IMR-90 (cell line): ENCODE results near the gene KMT5C. TPM values are rescaled to one million over a fixed set of nuclear protein-coding genes. Genes with fewer than 3 reads are reported as not detected.

ENCODE experiments used
- ATAC-seq: fragments of 200-7000 bp; cut with Tn5 transposase; 2 replicates; pipeline ENCODE4 v1.9.1; 2020; ENCODE audit warnings: low read depth, mild to moderate bottlenecking, moderate library complexity
- BruUV-seq: library from RNA; stranded (reverse); fragments of 400-500 nt; replicated peaks from 2 replicates; lab custom pipeline; 2021; lab: Mats Ljungman, UMichigan
- CTCF ChIA-PET: fragments of 300-600 bp; formaldehyde crosslinking; extraction: SDS; loops from one replicate; lab custom pipeline; 2021; ENCODE audit warnings: antibody characterized with exemption; lab: Yijun Ruan, JAX
- POLR2A ChIA-PET: fragments of 300-600 bp; sonication (Branson Sonifier 250); formaldehyde crosslinking; loops from one replicate; lab custom pipeline; 2022; ENCODE audit warnings: antibody characterized with exemption; ENCODE audit not compliant: unreplicated experiment; lab: Charles Lee
- DNase-seq: peaks from one replicate; pipeline ENCODE4 v3.0.0; 2013
- H2AFZ ChIP-seq: replicated peaks from 2 replicates; pipeline ENCODE3; 2013; ENCODE audit warnings: low read length, mild to moderate bottlenecking; ENCODE audit not compliant: poor library complexity
- H2AK5ac ChIP-seq: 2 replicates; pipeline ENCODE4 v1.6.1; 2013; ENCODE audit warnings: low read depth, low read length, inconsistent platforms
- H2AK9ac ChIP-seq: replicated peaks from 2 replicates; pipeline ENCODE3; 2013; ENCODE audit warnings: mild to moderate bottlenecking, low read depth, low read length, moderate library complexity; ENCODE audit not compliant: poor library complexity
- H2BK120ac ChIP-seq: 2 replicates; pipeline ENCODE4 v1.6.1; 2013; ENCODE audit warnings: low read depth, low read length, inconsistent platforms
- H2BK15ac ChIP-seq: 3 replicates; pipeline ENCODE4 v1.6.1; 2013; ENCODE audit warnings: low read depth, low read length, inconsistent platforms
- H2BK20ac ChIP-seq: 2 replicates; pipeline ENCODE4 v1.6.1; 2013; ENCODE audit warnings: low read depth, mild to moderate bottlenecking, inconsistent platforms, low read length, moderate library complexity
- H2BK5ac ChIP-seq: 2 replicates; pipeline ENCODE4 v1.6.1; 2013; ENCODE audit warnings: mild to moderate bottlenecking, low read depth, low read length, inconsistent platforms; ENCODE audit not compliant: poor library complexity, severe bottlenecking
- H3K14ac ChIP-seq: replicated peaks from 2 replicates; pipeline ENCODE4 v1.6.1; 2013; ENCODE audit warnings: low read depth, low read length, inconsistent platforms
- H3K18ac ChIP-seq: 2 replicates; pipeline ENCODE4 v1.6.1; 2013; ENCODE audit warnings: low read depth, low read length, control low read depth
- H3K23ac ChIP-seq: 2 replicates; pipeline ENCODE4 v1.6.1; 2013; ENCODE audit warnings: low read depth, low read length, inconsistent platforms
- H3K27ac ChIP-seq: 2 replicates; pipeline ENCODE4 v1.5.1; 2013; ENCODE audit warnings: mild to moderate bottlenecking, control low read depth, low read length; ENCODE audit not compliant: insufficient read depth
- H3K27me3 ChIP-seq: 2 replicates; pipeline ENCODE4 v1.6.1; 2013; ENCODE audit warnings: low read length; ENCODE audit not compliant: control insufficient read depth, insufficient read depth
- H3K36me3 ChIP-seq: 2 replicates; pipeline ENCODE4 v1.6.1; 2013; ENCODE audit warnings: low read length, mixed read lengths; ENCODE audit not compliant: control insufficient read depth, insufficient read depth
- H3K4ac ChIP-seq: 2 replicates; pipeline ENCODE4 v1.6.1; 2013; ENCODE audit warnings: low read depth, low read length, inconsistent platforms
- H3K4me1 ChIP-seq: 2 replicates; pipeline ENCODE4 v1.6.1; 2013; ENCODE audit warnings: low read length, mixed read lengths; ENCODE audit not compliant: control insufficient read depth, insufficient read depth
- H3K4me2 ChIP-seq: 2 replicates; pipeline ENCODE4 v1.6.1; 2013; ENCODE audit warnings: low read depth, mild to moderate bottlenecking, control low read depth, low read length, moderate library complexity
- H3K4me3 ChIP-seq: 2 replicates; pipeline ENCODE4 v1.5.1; 2013; ENCODE audit warnings: low read depth, mild to moderate bottlenecking, control low read depth, low read length, moderate library complexity; ENCODE audit not compliant: insufficient read depth
- H3K56ac ChIP-seq: 2 replicates; pipeline ENCODE4 v1.6.1; 2013; ENCODE audit warnings: low read length, inconsistent platforms; ENCODE audit not compliant: insufficient read depth; ENCODE audit errors: extremely low read depth
- H3K79me1 ChIP-seq, 2 experiments: 2 replicates each; pipeline ENCODE4 v1.6.1; 2013; ENCODE audit warnings: low read length in 2 of 2, inconsistent platforms in 1 of 2, low read depth in 1 of 2
- H3K9ac ChIP-seq: 2 replicates; pipeline ENCODE4 v1.6.1; 2013; ENCODE audit warnings: low read depth, low read length, control low read depth
- H3K9me1 ChIP-seq: 2 replicates; pipeline ENCODE4 v1.6.1; 2013; ENCODE audit warnings: low read length, inconsistent platforms; ENCODE audit not compliant: insufficient read depth
- H3K9me3 ChIP-seq: 2 replicates; pipeline ENCODE4 v1.6.1; 2013; ENCODE audit warnings: low read length; ENCODE audit not compliant: control insufficient read depth, insufficient read depth
- H4K20me1 ChIP-seq: 2 replicates; pipeline ENCODE4 v1.6.1; 2013; ENCODE audit warnings: low read length, inconsistent platforms; ENCODE audit not compliant: insufficient read depth
- H4K5ac ChIP-seq: 2 replicates; pipeline ENCODE4 v1.6.1; 2013; ENCODE audit warnings: mild to moderate bottlenecking, low read depth, low read length, control low read depth
- H4K8ac ChIP-seq, 2 experiments: 2 replicates each; pipeline ENCODE4 v1.6.1; 2013; ENCODE audit warnings: low read depth in 2 of 2, low read length in 2 of 2, control low read depth in 1 of 2, inconsistent platforms in 1 of 2
- H4K91ac ChIP-seq: 2 replicates; pipeline ENCODE4 v1.6.1; 2013; ENCODE audit warnings: low read depth, low read length, inconsistent platforms; ENCODE audit not compliant: insufficient read depth
- BHLHE40 ChIP-seq: fragments of 150-350 bp; IDR thresholded peaks from 2 replicates; pipeline ENCODE4 v1.6.1; 2016; ENCODE audit warnings: mild to moderate bottlenecking, low read depth, low read length
- CHD1 ChIP-seq: IDR thresholded peaks from 2 replicates; pipeline ENCODE4 v1.6.1; 2012; ENCODE audit warnings: low read depth, low read length, improper control_type of control experiment
- ELK1 ChIP-seq: fragments of 150-350 bp; IDR thresholded peaks from 2 replicates; pipeline ENCODE4 v1.6.1; 2016; ENCODE audit warnings: low read depth, mild to moderate bottlenecking, low read length, moderate library complexity, borderline replicate concordance
- MAFK ChIP-seq: IDR thresholded peaks from 2 replicates; pipeline ENCODE4 v1.6.1; 2012; ENCODE audit warnings: low read depth, low read length, improper control_type of control experiment
- MAZ ChIP-seq: IDR thresholded peaks from 2 replicates; pipeline ENCODE4 v1.6.1; 2012; ENCODE audit warnings: low read depth, mild to moderate bottlenecking, low read length, improper control_type of control experiment, moderate library complexity, borderline replicate concordance
- MXI1 ChIP-seq: IDR thresholded peaks from 2 replicates; pipeline ENCODE4 v1.6.1; 2012; ENCODE audit warnings: low read depth, mild to moderate bottlenecking, low read length, moderate library complexity, borderline replicate concordance
- POLR2A ChIP-seq: IDR thresholded peaks from 2 replicates; pipeline ENCODE4 v1.6.1; 2012; ENCODE audit warnings: mild to moderate bottlenecking, low read depth, low read length
- RFX5 ChIP-seq: IDR thresholded peaks from 2 replicates; pipeline ENCODE4 v1.8.0; 2012; ENCODE audit warnings: low read depth, mild to moderate bottlenecking, low read length, moderate library complexity
- SMC3 ChIP-seq: fragments of 150-350 bp; IDR thresholded peaks from 2 replicates; pipeline ENCODE4 v1.6.1; 2016; ENCODE audit warnings: low read depth, mild to moderate bottlenecking, antibody characterized with exemption, low read length, moderate library complexity
- WGBS, 2 experiments: methylation state at CpG; one replicate each; pipeline versions ENCODE4 v1.1.5 to v1.1.7; 2013; ENCODE audit warnings: missing lambda C conversion rate in 2 of 2; ENCODE audit not compliant: insufficient read length in 1 of 2; ENCODE audit errors: extremely low coverage in 2 of 2; 5-methylcytosine and 5-hydroxymethylcytosine counted together
- dilution Hi-C: fragments of 300-500 bp; cut with HindIII; formaldehyde crosslinking; loops from one replicate; pipeline ENCODE4 v1.14.3; 2018; ENCODE audit warnings: low sequenced_read_pairs; ENCODE audit not compliant: unreplicated experiment
- in situ Hi-C: fragments of 300-500 bp; cut with MboI; formaldehyde crosslinking; loops from 3 replicates; pipeline ENCODE4 v1.14.3; 2019; ENCODE audit warnings: low sequenced_read_pairs, inconsistent platforms, mixed read lengths
- intact Hi-C: fragments of 100-400 bp; cut with micrococcal nuclease; formaldehyde crosslinking; loops from 2 replicates; pipeline ENCODE4 v1.10.0; 2022
- polyA plus RNA-seq, 3 experiments: library from polyadenylated mRNA; depleted of rRNA; stranded (reverse); fragments of >200 nt; gene quantifications; 2 replicates each; pipeline ENCODE4 v1.2.3, GENCODE V29; 2012; ENCODE audit warnings: low replicate concordance in 1 of 3
- total RNA-seq: library from RNA; depleted of rRNA; stranded (reverse); fragments of >200 nt; gene quantifications from 2 replicates; pipeline ENCODE4 v1.2.3, GENCODE V29; 2012
- TF ChIP-seq, protein P1 (sequence below): conservative IDR thresholded peaks from 2 replicates; pipeline ENCODE4 v1.5.1; 2012; ENCODE audit warnings: mild to moderate bottlenecking, low read depth, low read length, improper control_type of control experiment

The KMT5C gene
- total and polyA plus RNA-seq, 2 of the 4 experiments (the other 2 are of a cell fraction): 1.8 to 5.9 TPM

- Histone ChIP-seq H3K14ac (no peak within 1 kb of the TSS), H2AFZ (no peak within 1 kb of the TSS), H3K4me2 (no peak within 1 kb of the TSS), H3K27ac (no peak within 1 kb of the TSS), H3K23ac (no peak within 1 kb of the TSS), H3K36me3 (peaks cover 20% of the 10 kb centered on the region), H3K18ac (no peak within 1 kb of the TSS), H3K4ac (no peak within 1 kb of the TSS), H3K27me3 (no peaks in the 10 kb centered on the region), H4K5ac (no peak within 1 kb of the TSS), H2AK5ac (no peak within 1 kb of the TSS; the same call in none of the 2 replicates), H3K4me1 (peaks cover 2% of the 10 kb centered on the region), H4K91ac (no peak within 1 kb of the TSS), H2BK120ac (no peak within 1 kb of the TSS), H3K9me1 (peaks cover 3% of the 10 kb centered on the region; the same call in 1 of the 2 replicates), H2BK5ac (no peak within 1 kb of the TSS), H2BK20ac (no peak within 1 kb of the TSS), H3K4me3 (no peak within 1 kb of the TSS), H4K20me1 (peaks cover 43% of the 10 kb centered on the region), H3K9ac (no peak within 1 kb of the TSS), H3K56ac (no peak within 1 kb of the TSS), H3K9me3 (no peaks in the 10 kb centered on the region), H3K79me1 (peaks cover 0 to 19% of the 10 kb centered on the region in 2 experiments; a peak in 2 of 4 replicates), H2AK9ac (no peak within 1 kb of the TSS), H4K8ac (no peak within 1 kb of the TSS), H2BK15ac (no peak within 1 kb of the TSS)
- dilution Hi-C loops (no loop called here), in situ Hi-C loops (no loop called here), intact Hi-C loops (no loop called here)
- BruUV-seq: no TSS peak
- POLR2A ChIA-PET: interaction anchor here (0.6 kb wide), 1 partner anchor 19 kb away, joined by 3 read pairs; no protein-coding TSS in a partner anchor
- no peak for DNase-seq
- CTCF ChIA-PET: no interaction called here
- WGBS, 2 experiments: 60% methylated on average over 6 of the region's 27 CpGs; no CpG with 5 or more reads in 1 of the 2 experiments
- TF ChIP-seq ELK1 (no peak), MAFK (no peak), BHLHE40 (no peak), CHD1 (0 out of 2 replicates have a peak, but pooled peaks have one; percentile 7), MAZ (no peak), SMC3 (peak; percentile 2; the same call in 1 of the 2 replicates), POLR2A (peak; percentile 3), RFX5 (no peak), MXI1 (no peak)
- TF ChIP-seq, protein P1, sequence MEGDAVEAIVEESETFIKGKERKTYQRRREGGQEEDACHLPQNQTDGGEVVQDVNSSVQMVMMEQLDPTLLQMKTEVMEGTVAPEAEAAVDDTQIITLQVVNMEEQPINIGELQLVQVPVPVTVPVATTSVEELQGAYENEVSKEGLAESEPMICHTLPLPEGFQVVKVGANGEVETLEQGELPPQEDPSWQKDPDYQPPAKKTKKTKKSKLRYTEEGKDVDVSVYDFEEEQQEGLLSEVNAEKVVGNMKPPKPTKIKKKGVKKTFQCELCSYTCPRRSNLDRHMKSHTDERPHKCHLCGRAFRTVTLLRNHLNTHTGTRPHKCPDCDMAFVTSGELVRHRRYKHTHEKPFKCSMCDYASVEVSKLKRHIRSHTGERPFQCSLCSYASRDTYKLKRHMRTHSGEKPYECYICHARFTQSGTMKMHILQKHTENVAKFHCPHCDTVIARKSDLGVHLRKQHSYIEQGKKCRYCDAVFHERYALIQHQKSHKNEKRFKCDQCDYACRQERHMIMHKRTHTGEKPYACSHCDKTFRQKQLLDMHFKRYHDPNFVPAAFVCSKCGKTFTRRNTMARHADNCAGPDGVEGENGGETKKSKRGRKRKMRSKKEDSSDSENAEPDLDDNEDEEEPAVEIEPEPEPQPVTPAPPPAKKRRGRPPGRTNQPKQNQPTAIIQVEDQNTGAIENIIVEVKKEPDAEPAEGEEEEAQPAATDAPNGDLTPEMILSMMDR: no peak
- ATAC-seq: peak; percentile 12
Observed at GRCh38 chr19:55362990-55363716, 23.5 kb downstream of the KMT5C start, which contains the start of gene GARIN5B. Gene GARIN5B (minus strand): TSS chr19:55363260. CDS start chr19:55363066, 194 bp downstream.
